Activated CD4-positive, alpha-beta T cell treated with anti-CD3 and anti-CD28 coated beads for 1 hour (primary cell): ENCODE measurements around the gene NUDT14.

ENCODE experiments used
- DNase-seq: peaks from one replicate; pipeline ENCODE4 v3.0.0-alpha.2; 2020

Gene NUDT14

DNA sequence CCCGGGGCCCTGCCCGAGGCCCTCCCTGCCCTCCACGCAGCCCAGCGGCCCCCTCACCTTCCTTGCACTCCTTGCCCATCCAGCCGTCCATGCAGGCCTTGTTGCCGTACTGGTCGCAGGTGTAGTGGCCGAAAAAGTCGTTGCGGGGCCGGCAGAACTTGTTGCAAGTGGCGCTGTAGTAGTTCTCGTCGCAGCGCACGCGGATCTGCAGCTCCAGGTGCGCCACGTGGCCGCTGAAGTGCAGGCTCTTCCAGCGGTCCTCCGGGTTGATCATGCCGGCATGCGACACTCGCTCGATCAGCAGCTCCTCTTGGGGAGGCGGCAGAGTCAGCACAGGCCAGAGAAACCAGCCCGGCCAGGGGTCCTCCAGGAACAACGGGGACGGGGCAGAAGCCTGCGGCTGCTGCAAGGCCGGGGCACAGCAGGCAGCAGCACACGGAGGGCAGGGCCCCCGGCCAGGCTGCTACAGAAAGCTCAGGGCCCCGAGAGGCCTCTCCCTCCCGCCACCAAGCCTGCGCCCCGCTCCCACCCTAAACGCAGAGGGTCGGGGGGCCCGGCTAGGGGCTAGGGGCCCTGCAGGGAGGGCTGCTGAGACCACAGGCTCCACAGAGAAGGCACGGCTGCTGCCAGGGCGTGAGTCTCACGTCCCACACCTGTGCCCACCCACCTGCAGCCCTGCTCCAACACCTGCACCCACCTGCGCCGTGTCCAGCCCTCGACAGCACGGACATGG is 25.3 kb downstream of the NUDT14 start:
- no peak for DNase-seq

DNA sequence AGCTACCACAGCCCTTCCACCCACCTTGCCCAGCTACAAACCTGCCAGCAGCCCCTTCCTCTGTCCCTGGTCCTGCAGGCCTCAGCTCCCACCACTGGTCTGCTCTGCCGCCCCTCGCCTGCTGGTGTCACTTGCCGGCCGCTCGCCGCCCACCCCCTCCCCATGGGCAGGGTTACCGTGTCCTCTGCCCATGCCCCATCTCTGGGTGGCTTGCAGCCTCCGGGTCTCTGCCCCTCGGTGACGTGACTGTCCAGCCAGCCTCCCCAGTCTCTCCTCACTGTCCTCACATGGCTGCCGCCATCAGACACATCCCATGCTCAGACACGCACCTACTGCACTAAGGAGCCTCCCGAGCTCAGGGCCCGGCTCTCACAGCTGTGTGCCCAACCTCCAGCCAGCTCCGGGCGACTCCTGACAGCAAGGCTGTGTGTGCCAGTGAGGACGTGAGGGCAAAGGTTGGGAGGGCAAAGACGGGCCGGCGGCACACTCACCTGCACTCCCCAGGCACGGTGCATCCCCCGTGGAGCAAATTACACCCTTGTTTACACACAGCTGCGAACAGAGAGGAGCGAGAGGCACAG is 26.0 kb downstream of the NUDT14 start:
- DNase-seq, result no peak

DNA sequence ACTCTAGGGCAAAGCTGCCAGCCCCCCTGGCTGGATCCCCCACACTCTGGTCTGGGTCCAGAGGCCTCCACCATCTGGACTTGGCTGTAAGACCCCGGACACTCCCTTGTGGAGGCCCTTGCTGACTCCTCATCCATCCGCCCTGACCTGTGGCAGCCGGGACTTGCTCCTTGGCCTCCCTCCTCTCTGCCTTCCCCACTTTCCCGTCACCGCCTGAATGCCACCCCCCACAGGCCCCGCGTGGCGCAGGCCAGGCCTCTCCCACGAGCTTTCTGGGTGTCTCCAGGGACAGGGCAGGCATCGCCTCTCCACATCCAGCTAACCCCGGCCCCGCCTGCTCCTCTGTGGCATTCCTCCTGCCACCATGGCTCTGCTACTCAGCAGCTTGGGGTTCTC is 26.6 kb downstream of the NUDT14 start:
- no peak for DNase-seq

DNA sequence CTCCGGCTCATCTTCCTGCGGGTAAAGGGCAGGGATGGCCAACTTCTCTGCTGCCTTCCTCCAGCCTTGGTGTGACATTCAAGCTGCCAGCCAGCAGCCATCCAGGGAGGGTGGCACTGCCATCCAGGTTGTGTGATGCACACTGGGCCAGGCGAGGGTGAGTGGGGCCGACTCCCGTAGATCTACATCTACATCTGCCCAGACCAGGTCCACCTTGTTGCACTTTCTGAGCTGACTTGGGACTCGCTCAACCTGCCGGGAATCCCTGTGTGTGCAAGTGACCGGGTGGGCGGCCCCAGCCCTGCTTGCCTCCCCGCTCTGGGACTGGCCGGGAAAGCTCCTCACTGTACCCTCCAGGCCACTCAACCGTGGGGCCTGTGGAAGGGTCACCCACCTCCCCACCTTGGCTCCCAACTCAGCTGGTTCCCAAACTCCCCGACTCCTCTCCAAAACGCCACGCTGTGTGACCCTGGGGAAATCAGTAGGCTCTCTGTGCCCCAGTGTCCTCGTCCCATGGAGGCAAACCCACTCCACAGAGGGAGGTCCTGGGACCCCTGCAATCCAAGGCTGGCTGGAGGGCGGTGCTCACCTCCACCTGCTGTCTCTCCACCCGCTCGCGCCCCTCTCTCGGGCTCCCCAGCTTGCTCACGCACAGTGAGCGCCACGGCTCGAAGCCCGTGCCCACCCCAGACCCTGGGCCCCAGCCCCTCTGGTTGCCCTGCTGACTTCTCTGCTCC is 27.2 kb downstream of the NUDT14 start:
- DNase-seq, result no peak

DNA sequence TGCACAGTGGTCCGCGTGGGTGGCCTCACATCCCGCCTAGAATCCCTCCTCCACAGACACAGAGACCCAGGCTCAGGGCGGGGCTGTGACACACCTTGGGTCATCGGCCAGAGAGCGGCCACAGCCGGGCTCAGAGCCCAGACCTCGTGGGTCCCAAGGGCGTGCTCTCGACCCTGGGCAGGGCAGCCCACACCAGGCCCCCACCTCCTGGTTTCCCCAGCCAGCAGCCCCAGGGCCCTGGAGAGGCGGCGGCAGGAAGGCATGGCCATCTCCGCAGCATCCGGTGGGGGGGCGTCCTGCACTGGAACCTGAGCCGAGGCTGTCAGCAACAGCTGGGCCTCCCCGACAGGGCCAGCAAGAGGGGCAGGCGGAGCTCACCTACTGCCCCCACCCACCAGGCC is 27.8 kb downstream of the NUDT14 start:
- DNase-seq, result no peak

DNA sequence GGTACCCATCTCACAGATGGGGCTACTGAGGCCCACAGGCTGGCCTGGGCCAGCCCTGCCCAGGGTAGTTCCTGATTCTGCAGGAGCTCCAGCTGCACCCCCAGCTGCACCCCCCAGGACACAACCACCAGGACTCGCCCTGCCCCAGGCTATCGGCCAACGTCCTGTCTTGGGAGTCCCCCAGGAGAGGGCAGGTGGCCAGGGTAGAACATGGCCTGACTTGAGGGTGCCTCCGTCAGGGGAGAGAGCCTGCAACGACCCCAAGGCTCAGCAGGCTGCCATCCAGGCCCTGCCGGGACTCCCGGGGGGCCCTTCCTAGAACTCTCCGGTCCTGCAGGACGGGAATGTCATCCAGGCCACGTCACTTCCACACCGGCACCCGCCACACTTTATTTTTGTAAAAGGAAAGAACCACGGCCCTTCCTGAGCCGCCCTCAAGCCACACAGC is 28.3 kb downstream of the NUDT14 start:
- no peak for DNase-seq

DNA sequence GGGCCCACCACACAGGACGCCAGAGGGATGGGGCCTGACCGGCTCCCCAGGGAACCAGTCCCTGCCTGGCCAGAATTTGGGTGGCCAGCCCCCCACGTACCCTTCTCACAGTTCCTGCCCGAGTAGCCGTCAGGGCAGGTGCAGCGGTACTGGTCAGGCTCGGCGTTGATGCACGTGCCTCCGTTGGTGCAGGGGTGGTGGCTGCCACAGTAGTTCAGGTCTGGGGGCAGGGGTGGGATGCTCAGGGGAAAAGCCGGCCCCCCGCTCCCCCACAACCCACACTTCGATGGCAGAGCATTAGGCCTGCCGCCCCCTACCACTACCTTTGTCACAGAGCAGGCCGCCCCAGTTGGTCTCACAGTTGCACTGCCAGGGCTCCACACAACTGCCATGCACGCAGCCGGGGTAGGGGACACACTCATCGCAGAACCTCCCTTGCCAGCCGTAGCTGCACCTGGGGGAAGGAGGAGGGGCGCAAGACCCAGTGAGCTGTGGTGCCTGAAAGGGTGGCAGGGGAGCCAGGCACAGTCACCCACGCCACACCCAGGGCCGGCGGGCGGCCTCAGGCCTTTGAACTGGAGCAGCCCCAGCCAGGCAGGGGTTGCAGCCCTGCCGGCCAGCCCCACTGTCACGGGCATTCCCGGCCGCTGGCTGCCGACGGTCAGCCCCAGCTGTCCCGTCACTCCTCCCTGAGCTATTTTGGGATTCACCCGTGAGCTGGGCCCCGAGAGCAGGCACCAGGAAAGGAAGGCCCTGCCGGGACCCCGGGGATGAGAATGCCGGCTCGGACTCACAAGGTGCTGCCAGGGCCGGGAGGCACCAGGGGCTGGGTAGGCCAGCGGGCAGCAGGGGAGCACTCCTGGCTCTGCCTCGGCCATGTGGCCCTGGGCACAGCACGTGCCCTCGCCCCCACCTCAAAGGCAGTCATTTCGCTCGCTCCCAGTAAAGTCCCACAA is 29.0 kb downstream of the NUDT14 start:
- no peak for DNase-seq

DNA sequence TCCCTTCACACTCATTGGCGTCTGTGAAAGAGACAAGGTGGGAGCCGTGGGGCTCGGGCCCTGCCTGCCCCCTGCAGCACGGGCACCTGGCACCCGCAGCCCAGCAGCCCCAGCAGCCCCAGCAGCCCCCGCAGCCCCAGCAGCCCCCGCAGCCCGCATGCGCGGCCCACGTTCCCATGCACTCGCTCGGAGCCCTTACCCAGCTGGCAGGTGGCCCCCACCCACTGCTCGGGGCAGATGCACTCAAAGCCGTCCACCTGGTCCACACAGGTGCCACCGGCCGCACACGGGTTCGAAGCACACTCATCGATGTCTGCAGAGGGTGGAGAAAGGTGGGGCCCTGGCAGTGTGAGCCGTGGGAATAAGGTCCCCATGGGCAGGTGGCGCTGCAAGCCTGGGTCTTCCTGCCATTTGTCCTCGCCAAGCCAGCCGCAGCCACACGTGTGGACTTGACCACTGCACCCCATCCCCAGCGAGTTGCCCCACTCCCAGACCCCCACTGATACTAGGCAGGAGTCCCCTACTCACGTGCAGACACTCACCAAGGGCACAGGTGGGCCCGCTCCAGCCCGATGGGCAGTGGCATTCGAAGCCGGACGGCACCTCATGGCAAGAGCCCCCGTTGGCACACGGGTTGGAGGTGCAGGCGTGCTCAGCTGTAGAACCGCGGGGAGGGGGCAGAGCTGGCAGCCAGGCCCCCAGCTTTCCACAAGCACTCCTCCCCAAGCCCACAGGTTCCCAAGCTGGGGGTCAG is 29.9 kb downstream of the NUDT14 start:
- no peak for DNase-seq

DNA sequence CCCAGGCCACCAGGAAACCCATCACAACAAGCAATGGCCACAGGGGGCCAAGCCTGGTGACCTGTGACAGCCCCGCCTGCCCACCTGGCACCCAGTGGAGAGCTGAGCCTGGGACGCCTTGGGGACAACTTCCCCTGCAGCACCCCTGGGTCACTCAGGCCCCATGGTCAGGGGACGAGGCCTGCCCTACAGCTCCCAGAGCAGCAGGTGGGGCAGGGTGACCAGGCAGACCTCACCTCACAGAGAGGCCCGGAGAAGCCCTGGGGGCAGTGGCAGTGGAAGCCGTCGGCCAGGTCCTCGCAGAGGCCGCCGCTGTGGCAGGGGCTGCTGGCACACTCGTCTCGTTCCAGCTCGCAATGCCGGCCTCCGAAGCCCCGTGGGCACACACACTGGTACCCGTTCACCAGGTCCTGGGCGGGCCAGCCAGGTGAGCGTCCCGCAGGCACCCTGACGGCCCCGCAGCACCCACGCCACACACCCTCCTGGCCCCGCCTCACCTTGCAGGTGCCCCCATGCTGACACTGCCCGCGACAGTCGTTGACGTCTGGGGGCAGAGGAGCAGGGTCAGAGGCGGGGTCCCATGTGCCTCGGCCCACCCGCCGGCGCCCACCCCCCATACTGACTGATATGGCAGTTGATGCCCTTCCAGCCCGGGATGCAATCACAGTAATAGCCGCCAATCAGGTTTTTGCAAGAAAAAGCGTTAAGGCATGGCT is 30.6 kb downstream of the NUDT14 start:
- no peak for DNase-seq

DNA sequence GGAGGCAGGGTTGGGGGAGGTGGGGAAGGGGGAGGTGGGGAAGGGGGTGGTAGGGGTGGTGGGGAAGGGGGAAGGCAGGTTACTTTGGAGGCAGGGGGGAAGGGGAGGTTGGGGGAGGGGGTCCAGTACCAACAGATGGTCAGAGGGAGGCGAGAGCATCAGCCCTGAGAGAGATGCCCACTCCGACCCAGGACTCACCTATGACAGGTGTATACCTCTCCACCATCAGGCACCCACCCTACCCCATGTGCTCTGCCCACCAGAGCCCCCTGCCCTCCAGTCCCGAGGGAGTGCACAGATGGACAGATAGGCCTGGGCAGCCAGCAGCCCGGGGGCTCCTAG is 31.1 kb downstream of the NUDT14 start:
- DNase-seq, result no peak

DNA sequence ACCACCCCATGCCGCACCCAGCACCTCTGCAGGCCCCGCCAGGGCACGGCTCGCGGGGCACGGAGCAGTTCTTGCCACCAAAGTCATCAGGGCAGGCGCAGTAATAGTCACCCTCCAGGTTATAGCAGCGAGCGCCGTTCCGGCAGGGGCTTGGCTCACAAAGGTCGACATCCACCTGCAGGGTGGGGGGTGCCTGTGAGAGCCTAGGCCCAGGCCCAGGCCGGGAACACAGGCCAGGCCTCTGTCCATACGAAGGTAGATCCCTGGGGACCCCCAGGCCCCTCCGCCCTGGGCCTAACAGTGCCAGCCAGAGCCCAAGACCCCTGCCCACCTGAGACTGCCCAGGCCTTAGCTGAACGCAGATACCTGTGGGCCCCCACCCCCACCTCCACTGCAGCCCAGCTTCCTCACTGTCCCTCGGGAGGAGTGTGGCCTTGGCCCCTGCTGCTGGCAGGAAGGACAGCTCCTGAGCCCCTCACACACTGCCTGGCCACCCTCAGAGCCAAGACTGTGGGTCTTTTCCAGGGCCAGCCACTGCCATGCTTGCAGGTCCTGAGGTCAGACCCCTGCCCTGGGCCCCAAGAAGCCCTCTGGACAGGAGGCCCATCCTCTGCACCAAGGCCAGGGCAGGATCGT is 31.8 kb downstream of the NUDT14 start:
- DNase-seq, result no peak

DNA sequence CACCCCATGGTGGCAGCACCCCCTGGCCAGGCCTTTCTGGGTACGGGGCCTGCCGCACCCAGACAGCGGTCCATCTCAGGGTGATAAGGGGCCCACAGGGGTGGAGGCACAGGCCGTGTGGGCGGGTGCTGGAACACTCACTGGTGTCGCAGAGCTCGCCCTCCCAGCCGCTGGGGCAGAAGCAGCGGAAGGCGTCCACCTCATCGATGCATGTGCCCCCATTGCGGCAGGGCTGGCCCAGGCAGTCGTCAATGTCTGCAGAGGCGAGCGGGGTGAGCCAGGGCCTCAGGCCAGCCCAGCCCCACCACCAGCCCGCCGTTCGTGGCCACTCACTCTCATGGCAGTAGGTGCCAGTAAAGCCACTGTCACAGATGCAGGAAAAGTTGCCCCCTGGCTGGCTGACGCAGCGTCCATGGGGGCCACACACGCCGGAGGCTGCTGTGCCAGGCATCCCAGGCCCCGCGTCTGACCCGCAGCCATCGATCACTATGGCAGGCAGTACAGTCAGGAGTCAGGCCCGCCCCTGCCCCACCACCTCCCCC is 32.4 kb downstream of the NUDT14 start:
- DNase-seq, result no peak

DNA sequence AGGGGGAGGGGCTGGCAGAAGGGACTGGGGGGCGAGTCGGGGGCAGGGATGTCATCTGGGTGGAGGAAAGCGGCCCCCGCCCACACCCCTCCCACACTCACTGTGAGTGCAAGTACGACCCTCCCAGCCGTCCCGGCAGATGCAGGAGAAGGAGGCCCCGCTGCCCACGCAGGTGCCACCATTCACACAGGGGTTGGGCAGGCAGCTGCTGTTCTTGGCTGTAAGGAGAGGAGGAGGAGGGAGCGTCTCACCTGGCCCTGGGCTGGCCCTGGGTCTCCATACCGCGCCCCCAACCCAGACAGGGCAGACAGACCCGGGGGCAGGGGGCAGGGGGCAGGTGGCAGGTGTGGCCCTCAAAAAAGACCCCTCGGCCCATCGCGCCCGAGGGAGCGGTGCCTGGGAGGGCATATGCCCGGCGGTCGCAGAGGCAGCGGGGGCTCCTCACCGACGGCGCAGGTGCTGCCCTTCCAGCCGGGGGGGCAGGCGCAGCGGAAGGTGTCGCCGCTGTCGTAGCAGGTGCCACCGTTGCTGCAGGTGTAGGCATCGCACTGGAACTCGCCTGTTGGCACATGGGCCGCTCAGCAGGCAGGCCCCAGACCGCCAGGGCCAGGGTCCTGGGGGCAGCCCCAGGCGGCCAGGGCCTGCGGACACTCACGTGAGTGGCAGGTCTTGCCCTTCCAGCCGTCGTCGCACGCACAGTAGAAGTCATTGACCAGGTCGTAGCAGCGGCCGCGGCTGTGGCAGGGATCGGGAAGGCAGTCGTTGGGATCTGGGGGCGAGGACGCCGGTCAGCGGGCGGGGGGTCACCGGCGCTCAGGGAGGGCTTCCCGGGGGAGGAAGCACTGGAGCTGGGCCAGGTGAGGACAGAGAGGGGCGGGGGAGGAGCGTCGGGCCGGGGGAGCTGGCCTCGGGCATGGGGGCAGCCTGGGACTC is 33.2 kb downstream of the NUDT14 start:
- no peak for DNase-seq

DNA sequence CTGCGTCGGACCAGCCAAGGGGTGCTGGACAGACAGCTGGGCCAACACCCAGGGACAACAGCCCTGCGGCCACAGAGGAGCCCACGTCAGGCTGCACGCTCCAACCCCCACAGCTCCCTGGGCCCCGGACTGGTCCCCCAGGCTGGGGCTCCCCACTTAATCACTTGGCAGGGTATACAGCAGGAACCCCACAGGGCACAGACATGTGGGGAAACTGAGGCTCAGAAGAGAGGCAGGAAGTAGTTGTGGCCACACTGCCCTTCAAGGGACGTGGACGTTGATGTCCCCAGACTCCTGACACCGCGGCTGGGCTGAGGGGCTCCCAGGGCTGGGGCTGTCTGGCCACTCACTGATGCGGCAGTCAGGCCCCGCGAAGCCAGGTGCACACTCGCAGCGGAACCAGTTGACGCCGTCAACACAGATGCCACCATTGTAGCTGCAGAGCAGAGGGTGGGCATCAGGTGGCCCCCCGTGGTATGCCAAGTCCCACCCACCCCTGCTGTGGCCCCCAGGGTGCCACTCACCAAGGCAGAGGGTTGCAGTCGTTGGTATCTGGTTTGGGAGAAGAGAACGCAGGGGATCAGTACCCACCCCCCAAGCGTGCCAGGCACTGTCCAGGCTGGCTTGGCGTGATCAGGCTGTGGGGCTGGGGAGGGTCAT is 34.0 kb downstream of the NUDT14 start:
- DNase-seq, result no peak

DNA sequence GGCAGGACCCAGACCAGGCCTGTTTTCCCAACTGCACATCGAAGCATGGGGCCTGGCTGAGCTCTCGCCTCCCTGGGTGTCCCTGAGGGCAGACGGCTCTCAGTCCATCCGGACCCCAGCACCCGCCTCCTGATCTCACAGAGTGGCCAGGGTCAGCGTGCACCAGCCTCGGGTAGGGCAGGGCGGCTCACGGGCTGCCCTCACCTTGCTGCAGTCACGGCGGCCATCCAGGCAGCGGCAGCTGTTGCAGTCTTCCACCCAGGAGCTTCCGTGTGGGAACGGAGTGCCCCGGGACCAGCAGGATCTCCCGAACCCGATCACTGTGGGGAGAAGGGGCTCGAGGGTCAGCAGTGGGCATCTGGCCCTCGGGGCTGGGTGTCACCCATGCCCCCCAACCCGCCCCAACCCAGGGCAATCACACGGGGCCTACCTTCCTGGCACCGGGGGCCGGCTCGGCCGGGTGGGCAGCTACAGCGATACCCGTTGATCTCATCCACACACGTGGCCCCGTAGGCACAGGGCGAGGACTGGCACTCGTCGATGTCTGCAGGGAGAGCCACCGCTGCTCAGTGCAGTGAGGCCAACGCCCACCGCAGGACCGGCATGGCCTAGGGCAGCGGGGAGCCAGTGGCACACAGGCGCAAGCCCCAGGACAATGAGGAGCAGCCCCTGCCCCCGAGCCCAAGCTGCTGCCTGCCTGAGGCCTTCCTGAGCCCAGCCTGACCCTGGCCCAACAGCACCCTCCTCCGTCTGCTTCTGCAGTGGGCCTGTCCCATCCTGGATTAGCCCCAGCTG is 34.7 kb downstream of the NUDT14 start:
- no peak for DNase-seq

DNA sequence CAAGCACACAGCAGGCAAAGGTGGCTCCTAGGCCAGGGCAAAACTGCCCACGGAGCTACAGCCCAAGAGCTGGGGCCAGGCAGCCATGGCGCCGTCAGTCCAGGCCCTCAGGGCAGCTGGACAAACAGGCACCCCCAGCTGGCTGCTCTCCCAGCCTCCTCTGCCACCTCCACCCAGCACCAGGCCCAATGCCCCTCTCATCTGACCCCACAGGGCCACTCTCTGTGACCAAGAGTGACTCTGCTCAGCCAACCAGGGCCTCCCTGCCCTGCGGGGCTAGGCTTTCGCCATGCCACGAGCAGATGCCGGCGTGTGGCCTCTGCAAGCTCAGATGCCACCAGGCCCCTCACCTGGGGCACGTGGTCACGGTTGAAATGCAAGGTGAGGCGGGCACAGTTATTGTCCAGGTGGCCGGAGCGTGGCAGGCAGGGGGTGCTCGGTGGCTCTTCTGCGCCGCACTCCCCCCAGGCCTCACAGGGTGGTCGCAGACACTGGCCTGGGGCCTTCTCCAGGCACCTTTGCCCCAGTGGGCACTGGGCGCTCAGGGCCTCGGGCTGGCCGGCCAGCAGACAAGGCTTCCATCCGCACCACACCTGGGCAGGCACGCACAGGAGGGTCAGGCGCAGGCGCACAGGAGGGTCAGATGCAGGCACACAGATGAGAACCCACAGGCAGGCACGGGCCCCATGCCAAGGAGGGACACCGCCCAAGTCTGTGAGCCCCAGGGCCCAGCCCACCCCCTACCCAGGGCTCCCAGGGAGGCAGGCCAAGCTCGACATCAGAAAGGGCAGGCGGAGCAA is 35.5 kb downstream of the NUDT14 start:
- no peak for DNase-seq

DNA sequence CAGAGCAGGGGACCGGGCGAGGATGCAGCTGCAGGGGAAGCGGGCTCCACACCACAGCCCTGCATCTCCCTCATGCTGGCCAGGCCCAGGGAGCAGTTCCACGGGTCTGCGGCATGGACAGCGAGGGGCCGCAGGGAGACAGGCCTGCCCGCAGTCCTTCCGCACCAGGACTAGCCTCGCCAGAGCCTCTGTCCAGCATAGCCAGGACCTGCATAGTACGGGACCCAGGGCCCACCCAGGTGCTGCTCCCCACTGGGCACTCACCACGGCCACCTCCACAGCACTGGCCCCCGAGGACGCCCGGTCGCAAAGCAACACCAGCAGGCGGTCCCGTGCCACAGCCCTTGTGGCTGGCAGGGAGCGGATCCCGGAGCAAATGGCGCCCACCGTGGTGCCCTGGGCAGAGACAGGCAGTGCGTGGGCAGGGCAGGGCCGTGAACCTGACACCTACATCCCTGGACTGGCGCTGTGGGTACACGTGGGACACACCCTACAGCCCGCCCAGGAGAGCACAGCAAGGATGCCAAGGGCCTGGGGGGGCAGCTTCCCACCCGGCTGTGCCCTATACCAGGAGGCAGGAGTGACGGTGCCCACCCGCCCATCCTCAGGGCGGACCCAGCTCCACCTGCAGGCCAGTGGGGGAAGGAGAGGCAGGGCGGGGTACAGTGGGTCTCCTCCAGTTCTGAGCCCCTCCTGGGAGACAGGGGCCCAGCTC is 36.3 kb downstream of the NUDT14 start:
- no peak for DNase-seq
